Prostate gland (tissue), 2 donors: ENCODE results near the gene KCNQ1. TPM values are rescaled to one million over a fixed set of nuclear protein-coding genes. Genes with fewer than 3 reads are reported as not detected.

Experiments
- DNase-seq: peaks from one replicate; pipeline ENCODE4 v3.0.0-alpha.2; 2019; ENCODE audit warnings: low spot score
- H3K27ac ChIP-seq, 2 donors: fragments of 200-600 bp; sonication (generic); 2 replicates each; pipeline ENCODE4 v1.5.1; 2017 to 2019
- H3K27me3 ChIP-seq: fragments of 200-600 bp; sonication (generic); replicated peaks from 2 replicates; pipeline ENCODE4 v1.5.1; 2019; ENCODE audit not compliant: insufficient read depth
- H3K36me3 ChIP-seq, 2 donors: fragments of 200-600 bp; sonication (generic); 1 replicate in 1 of 2; 2 replicates in 1 of 2; pipeline versions ENCODE4 v1.5.1 to v1.8.1; 2017 to 2019
- H3K4me1 ChIP-seq: fragments of 200-600 bp; sonication (generic); replicated peaks from 2 replicates; pipeline ENCODE4 v1.5.1; 2019
- H3K4me3 ChIP-seq, 2 donors: fragments of 200-600 bp; sonication (generic); 2 replicates each; pipeline ENCODE4 v1.5.1; 2017 to 2019
- H3K9me3 ChIP-seq: fragments of 200-600 bp; sonication (generic); 2 replicates; pipeline ENCODE4 v1.5.1; 2017
- POLR2A ChIP-seq: fragments of 450-650 bp; IDR thresholded peaks from one replicate; pipeline ENCODE4 v1.6.1; 2016; ENCODE audit warnings: antibody characterized with exemption, mild to moderate bottlenecking
- POLR2AphosphoS5 ChIP-seq: sonication (generic); formaldehyde crosslinking; IDR thresholded peaks from one replicate; pipeline ENCODE4 v1.6.1; 2017; ENCODE audit warnings: antibody characterized with exemption
- WGBS: methylation state at CpG from one replicate; pipeline ENCODE4 v1.1.5; 2018; 5-methylcytosine and 5-hydroxymethylcytosine counted together
- intact Hi-C: fragments of 100-400 bp; cut with DNase I; formaldehyde crosslinking; loops from one replicate; pipeline ENCODE4 v1.14.2; 2022
- total RNA-seq, 2 donors: library from RNA; depleted of rRNA; stranded (reverse); fragments of >200 nt; gene quantifications; one replicate each; pipeline ENCODE4 v1.1.0, GENCODE V29; 2016
- TF ChIP-seq, protein P1 (sequence below), 4 experiments: fragments of 200-600 bp in 2 of 4; fragments of 450-650 bp in 2 of 4; sonication (generic) in 2 of 4; IDR thresholded peaks; 1 replicate in 3 of 4; 2 replicates in 1 of 4; pipeline ENCODE4 v1.5.1; 2016 to 2019; ENCODE audit warnings: antibody characterized with exemption in 4 of 4, mild to moderate bottlenecking in 2 of 4, moderate library complexity in 2 of 4

The KCNQ1 gene
- total RNA-seq, 2 donors from 2014 or later = 10.0 to 33.8 TPM

DNA sequence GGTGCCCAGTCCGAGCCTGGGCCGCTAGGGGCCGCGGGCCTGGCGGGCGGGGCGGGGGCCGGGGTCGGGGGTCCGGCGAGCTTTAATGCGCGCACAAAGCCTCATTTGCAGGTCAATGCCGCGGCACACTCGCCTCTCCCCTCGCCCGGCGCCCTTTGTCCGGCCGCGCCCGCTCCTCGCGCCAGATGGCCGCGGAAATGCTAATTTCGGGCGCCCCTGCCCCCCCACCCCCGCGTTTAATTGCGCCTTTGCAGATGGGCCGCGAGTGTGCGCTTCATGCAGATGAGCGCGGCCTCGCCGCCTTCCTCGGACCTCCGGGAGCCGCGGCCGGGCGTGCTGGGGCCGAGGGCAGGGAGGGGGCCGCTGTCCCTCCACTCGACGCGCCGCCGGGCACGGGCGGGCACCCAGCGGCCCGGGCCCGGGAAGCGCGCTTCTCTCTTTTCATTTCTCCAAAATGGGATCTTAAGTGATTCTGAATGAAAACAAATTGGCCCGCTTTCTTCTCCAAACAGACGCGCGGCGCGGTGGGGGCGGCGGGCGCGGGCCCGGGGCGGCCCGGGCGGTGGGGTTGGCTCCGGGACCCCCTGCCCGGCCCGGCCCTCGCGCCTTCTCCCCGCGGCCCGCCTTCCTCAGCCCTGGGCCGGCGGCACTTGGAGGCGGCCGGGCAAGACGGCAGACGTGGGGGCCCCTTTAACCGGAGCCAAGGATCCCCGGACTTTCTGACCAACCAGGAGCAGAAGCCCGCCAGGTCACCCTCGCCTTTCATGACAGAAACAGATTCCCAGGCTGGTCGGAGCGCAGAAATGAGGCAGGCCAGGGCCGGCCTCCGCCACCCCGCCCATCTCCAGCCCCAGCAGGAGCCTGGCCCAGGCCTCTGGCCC is 417.8 kb downstream of the KCNQ1 start:
- no peaks in the 10 kb centered on the region for H3K36me3 ChIP-seq
- H3K9me3 ChIP-seq = no peaks in the 10 kb centered on the region
- H3K27me3 ChIP-seq = no peaks in the 10 kb centered on the region
- no peak overlapping the region for H3K27ac ChIP-seq
- intact Hi-C loops = no loop called here
- no peaks in the 10 kb centered on the region for H3K4me1 ChIP-seq
- TF ChIP-seq, protein P1, sequence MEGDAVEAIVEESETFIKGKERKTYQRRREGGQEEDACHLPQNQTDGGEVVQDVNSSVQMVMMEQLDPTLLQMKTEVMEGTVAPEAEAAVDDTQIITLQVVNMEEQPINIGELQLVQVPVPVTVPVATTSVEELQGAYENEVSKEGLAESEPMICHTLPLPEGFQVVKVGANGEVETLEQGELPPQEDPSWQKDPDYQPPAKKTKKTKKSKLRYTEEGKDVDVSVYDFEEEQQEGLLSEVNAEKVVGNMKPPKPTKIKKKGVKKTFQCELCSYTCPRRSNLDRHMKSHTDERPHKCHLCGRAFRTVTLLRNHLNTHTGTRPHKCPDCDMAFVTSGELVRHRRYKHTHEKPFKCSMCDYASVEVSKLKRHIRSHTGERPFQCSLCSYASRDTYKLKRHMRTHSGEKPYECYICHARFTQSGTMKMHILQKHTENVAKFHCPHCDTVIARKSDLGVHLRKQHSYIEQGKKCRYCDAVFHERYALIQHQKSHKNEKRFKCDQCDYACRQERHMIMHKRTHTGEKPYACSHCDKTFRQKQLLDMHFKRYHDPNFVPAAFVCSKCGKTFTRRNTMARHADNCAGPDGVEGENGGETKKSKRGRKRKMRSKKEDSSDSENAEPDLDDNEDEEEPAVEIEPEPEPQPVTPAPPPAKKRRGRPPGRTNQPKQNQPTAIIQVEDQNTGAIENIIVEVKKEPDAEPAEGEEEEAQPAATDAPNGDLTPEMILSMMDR (IDR thresholded peaks at IDR 0.05) = no peak
- TF ChIP-seq POLR2AphosphoS5 (no peak), POLR2A (no peak)
- DNase-seq = no peak
- 30% methylated on average over 75 of the region's 96 CpGs for WGBS
- peak overlapping the region; percentile 8 to 20 for H3K4me3 ChIP-seq

- WGBS = 88% methylated on average over 13 of the region's 13 CpGs
- no peak overlapping the region for H3K4me3 ChIP-seq
- H3K9me3 ChIP-seq = no peaks in the 10 kb centered on the region
- no peaks in the 10 kb centered on the region for H3K4me1 ChIP-seq
- TF ChIP-seq, protein P1 (IDR thresholded peaks at IDR 0.05) = no peak
- TF ChIP-seq POLR2A (no peak), POLR2AphosphoS5 (no peak)
- intact Hi-C loops = no loop called here
- H3K36me3 ChIP-seq = no peaks in the 10 kb centered on the region
- no peak for DNase-seq
- H3K27ac ChIP-seq = no peak overlapping the region
- no peaks in the 10 kb centered on the region for H3K27me3 ChIP-seq
Observed at GRCh38 chr11:2863276-2863618, 418.4 kb downstream of the KCNQ1 start.

- DNase-seq = no peak
- Histone ChIP-seq H3K36me3 (no peaks in the 10 kb centered on the region), H3K4me3 (no peak overlapping the region), H3K27ac (no peak overlapping the region), H3K27me3 (peaks cover 3% of the 10 kb centered on the region), H3K4me1 (no peaks in the 10 kb centered on the region), H3K9me3 (no peaks in the 10 kb centered on the region)
- WGBS = 77% methylated on average over 10 of the region's 10 CpGs
- no peak for TF ChIP-seq POLR2A
- TF ChIP-seq, protein P1 (IDR thresholded peaks at IDR 0.05) = no peak
- TF ChIP-seq POLR2AphosphoS5 = no peak
- intact Hi-C loops = no loop called here
Observed at GRCh38 chr11:2864901-2865300, 420.1 kb downstream of the KCNQ1 start.

DNA sequence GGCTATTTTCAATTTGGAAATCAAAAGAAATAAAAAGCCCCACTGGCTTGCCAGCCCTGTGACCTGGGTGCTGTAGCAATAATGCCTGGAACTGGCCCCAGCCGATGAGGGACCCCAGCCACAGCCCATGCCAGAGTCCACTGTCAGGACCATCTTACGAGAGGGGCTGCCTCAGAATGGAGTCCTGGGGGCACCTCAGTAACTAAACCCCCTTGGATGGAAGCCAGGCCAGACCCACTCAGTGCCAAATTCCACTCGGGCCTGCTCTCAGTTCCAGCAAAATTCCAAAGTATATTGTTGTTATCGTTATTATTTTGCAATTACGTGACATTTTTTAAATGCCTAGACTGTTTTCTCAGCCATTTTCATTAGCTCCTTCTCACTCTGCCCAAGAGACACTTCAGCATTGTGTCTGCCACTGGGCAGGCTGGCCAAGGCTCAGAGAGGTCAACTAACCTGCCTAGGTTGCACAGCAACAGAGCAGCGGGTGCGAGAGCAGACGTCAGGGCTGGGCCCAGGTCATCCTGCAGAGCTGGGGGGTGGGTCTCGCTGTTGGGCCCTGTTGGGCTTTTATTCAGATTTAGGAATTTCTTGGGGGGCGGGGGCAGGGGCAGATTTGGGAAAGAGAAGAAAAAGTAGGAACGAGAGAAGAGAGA is 421.2 kb downstream of the KCNQ1 start:
- WGBS = 88% methylated on average over 11 of the region's 11 CpGs
- Histone ChIP-seq H3K27me3 (peaks cover 3% of the 10 kb centered on the region), H3K36me3 (no peaks in the 10 kb centered on the region), H3K4me1 (no peaks in the 10 kb centered on the region), H3K4me3 (no peak overlapping the region), H3K27ac (no peak overlapping the region), H3K9me3 (no peaks in the 10 kb centered on the region)
- no peak for DNase-seq
- TF ChIP-seq POLR2A (no peak), POLR2AphosphoS5 (no peak)
- TF ChIP-seq, protein P1 (IDR thresholded peaks at IDR 0.05) = no peak
- intact Hi-C loops = no loop called here

GRCh38 chr11:2867142-2867541 is 422.3 kb downstream of the KCNQ1 start:
- H3K36me3 ChIP-seq = no peaks in the 10 kb centered on the region
- no peaks in the 10 kb centered on the region for H3K4me1 ChIP-seq
- no peak for DNase-seq
- TF ChIP-seq POLR2AphosphoS5 (no peak), POLR2A (no peak)
- TF ChIP-seq, protein P1 (IDR thresholded peaks at IDR 0.05) = no peak
- peaks cover 3% of the 10 kb centered on the region for H3K27me3 ChIP-seq
- no peak overlapping the region for H3K27ac ChIP-seq
- H3K9me3 ChIP-seq = no peaks in the 10 kb centered on the region
- no peak overlapping the region for H3K4me3 ChIP-seq
- 97% methylated on average over 5 of the region's 5 CpGs for WGBS
- intact Hi-C loops = no loop called here
